Heart right ventricle (tissue), 16 donors: Measurements from ENCODE around the gene SPACA4. TPM values are rescaled to one million over a fixed set of nuclear protein-coding genes. Genes with fewer than 3 reads are reported as not detected.
"Not testable (repeated sequence)": the region's sequence is repeated elsewhere in the genome, so short reads cannot be mapped to it uniquely, and the experiment has no call there.

Source experiments
- ATAC-seq, 8 donors: fragments of 200-7000 bp; cut with Tn5 transposase; one replicate each; pipeline ENCODE4 v1.9.1; 2020; ENCODE audit warnings: mild to moderate bottlenecking in 8 of 8, moderate library complexity in 8 of 8, moderate number of reproducible peaks in 1 of 8
- DNase-seq, 2 donors: peaks; one replicate each; pipeline ENCODE4 v3.0.0-alpha.2; 2020
- H3K27ac ChIP-seq, 10 donors: fragments of 200-600 bp; sonication (generic) in 2 of 10; one replicate each; pipeline versions ENCODE4 v1.5.0 to v1.8.0; 2020 to 2022; ENCODE audit warnings: mild to moderate bottlenecking in 3 of 10
- H3K27me3 ChIP-seq, 7 donors: fragments of 200-600 bp; one replicate each; pipeline ENCODE4 v1.8.0; 2021 to 2022; ENCODE audit warnings: mild to moderate bottlenecking in 2 of 7
- H3K36me3 ChIP-seq, 9 donors: fragments of 200-600 bp; sonication (generic) in 1 of 9; one replicate each; pipeline versions ENCODE4 v1.5.0 to v1.8.0; 2020 to 2022; ENCODE audit warnings: mild to moderate bottlenecking in 2 of 9
- H3K4me1 ChIP-seq, 9 donors: fragments of 200-600 bp; sonication (generic) in 1 of 9; one replicate each; pipeline versions ENCODE4 v1.5.0 to v1.8.0; 2020 to 2022; ENCODE audit warnings: mild to moderate bottlenecking in 4 of 9
- H3K4me3 ChIP-seq, 10 donors: fragments of 200-600 bp; sonication (generic) in 2 of 10; one replicate each; pipeline versions ENCODE4 v1.5.0 to v1.8.0; 2020 to 2022; ENCODE audit warnings: mild to moderate bottlenecking in 7 of 10, moderate library complexity in 2 of 10
- H3K9me3 ChIP-seq, 11 donors: fragments of 200-600 bp in 10 of 11; sonication (generic) in 2 of 11; one replicate each; pipeline versions ENCODE4 v1.5.0 to v1.8.0; 2013 to 2022; ENCODE audit warnings: mild to moderate bottlenecking in 2 of 11, control low read depth in 1 of 11, moderate library complexity in 1 of 11
- WGBS, 2 donors: extraction: QIAGEN DNeasy Blood & Tissue Kit; methylation state at CpG; one replicate each; pipeline ENCODE4 v1.1.7; 2013; ENCODE audit warnings: inconsistent platforms in 1 of 2; 5-methylcytosine and 5-hydroxymethylcytosine counted together
- intact Hi-C, 10 donors: fragments of 100-400 bp; cut with DNase I; formaldehyde crosslinking; loops; one replicate each; pipeline versions ENCODE4 v1.11.1 to v1.14.2; 2022
- polyA plus RNA-seq, 2 donors: library from polyadenylated mRNA; stranded (reverse); fragments of 200-250 nt; gene quantifications; one replicate each; pipeline ENCODE4 v1.2.3, GENCODE V29; 2013
- total RNA-seq, 10 donors: library from RNA; stranded (reverse); fragmentation: NEBNext Ultra II Directional in 3 of 10; extraction: Animal tissue kit (Norgen Biotek cat#: 25700) in 3 of 10; gene quantifications; one replicate each; pipeline versions ENCODE4 v1.2.1 to v1.2.4, GENCODE V29; 2021 to 2023
- TF ChIP-seq, protein P1 (sequence below), 9 donors: fragments of 200-600 bp; sonication (generic) in 2 of 9; IDR thresholded peaks; one replicate each; pipeline versions ENCODE4 v1.5.0 to v1.8.0; 2021 to 2022; ENCODE audit warnings: antibody characterized with exemption in 9 of 9, mild to moderate bottlenecking in 5 of 9, moderate library complexity in 1 of 9
- donor health status: Arrhythmogenic right ventricular cardiomyopathy.
- donor health status: ischemic (EF 13 %, LVEDD 7.1; RV severe dilation, severe dysfunction).
- donor health status: healthy with polysubstance abuse.
- donor health status: DM: no; HTN: yes; CAD: no.
- donor health status: DM: no; HTN: no; CAD: no.
- donor health status: ischemic (EF 25% LVEDD 6.9; RV normal size, moderate dysfunction).
- donor health status: ischemic (EF 25% LVEDD 5.7; RV mildly dilated, moderate dysfunction).
- donor health status: healthy.
- donor health status: DM: yes; HTN: yes; CAD: no.
- donor health status: Ischemic cardiomyopathy.
- donor health status: ischemic (EF 35%, LVEDD 5.7; RV mildly dilated, moderate dysfunction).
- donor health status: nonischemic (EF 11% LVEDD 7.7; RV severe dilation, severe dysfunction).
- donor health status: DM: yes; HTN: yes; CAD: no.
- donor health status: PGD.
- donor health status: ischemic (EF 29% LVEDD 5.4; RV normal size, mild dysfunction).
- donor health status: nonischemic (EF 23%, LVEDD 6.1; RV moderate dilation, normal function).

SPACA4 gene
- total and polyA plus RNA-seq, 12 donors = not detected

DNA sequence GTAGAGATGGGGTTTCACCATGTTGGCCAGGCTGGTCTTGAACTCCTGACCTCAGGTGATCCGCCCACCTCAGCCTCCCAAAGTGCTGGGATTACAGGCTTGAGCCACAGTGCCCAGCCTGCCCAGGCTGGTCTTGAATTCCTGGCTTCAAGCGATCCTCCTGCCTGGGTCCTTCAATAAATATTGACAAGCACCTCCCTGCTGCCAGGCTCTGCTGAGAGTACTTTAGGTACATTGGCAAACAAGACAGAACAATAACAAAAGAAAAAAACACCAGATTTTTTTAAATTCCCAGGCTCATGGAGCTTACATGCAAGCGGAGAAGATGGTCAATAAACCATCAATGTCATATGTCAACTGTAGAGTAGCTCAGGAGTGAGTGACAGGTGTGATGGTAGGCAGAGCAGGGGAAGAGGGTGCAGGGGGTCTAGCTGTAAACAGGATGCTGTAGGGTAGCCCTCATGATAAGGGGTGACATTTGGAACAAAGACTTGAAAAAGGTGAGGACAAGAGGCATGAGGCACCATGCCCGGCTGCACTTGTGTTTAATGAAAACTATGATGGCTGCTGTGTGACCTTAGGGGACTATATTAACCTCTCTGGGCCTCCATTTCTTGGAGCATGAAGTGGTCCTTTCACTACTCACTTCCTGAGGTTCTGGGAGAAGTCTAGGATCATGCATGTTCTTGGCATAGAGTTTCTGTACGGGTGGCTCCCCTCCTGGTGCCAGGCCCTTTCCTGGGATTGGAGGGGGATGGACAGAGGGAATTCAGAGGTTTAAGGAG, 35.0 kb upstream of the SPACA4 start:
- Histone ChIP-seq H3K36me3 (no peaks in the 10 kb centered on the region), H3K9me3 (no peaks in the 10 kb centered on the region), H3K4me1 (peaks cover 0 to 14% (median 8%) of the 10 kb centered on the region in 9 donors), H3K27me3 (peaks cover 0 to 6% (median 0%) of the 10 kb centered on the region in 7 donors), H3K4me3 (no peak overlapping the region), H3K27ac (no peak overlapping the region)
- TF ChIP-seq, protein P1, sequence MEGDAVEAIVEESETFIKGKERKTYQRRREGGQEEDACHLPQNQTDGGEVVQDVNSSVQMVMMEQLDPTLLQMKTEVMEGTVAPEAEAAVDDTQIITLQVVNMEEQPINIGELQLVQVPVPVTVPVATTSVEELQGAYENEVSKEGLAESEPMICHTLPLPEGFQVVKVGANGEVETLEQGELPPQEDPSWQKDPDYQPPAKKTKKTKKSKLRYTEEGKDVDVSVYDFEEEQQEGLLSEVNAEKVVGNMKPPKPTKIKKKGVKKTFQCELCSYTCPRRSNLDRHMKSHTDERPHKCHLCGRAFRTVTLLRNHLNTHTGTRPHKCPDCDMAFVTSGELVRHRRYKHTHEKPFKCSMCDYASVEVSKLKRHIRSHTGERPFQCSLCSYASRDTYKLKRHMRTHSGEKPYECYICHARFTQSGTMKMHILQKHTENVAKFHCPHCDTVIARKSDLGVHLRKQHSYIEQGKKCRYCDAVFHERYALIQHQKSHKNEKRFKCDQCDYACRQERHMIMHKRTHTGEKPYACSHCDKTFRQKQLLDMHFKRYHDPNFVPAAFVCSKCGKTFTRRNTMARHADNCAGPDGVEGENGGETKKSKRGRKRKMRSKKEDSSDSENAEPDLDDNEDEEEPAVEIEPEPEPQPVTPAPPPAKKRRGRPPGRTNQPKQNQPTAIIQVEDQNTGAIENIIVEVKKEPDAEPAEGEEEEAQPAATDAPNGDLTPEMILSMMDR (IDR thresholded peaks at IDR 0.05) = no peak
- intact Hi-C loops = no loop called here
- ATAC-seq (no peak), DNase-seq (no peak)
- 65 to 81% methylated on average over 5 of the region's 5 CpGs for WGBS, 2 donors

DNA sequence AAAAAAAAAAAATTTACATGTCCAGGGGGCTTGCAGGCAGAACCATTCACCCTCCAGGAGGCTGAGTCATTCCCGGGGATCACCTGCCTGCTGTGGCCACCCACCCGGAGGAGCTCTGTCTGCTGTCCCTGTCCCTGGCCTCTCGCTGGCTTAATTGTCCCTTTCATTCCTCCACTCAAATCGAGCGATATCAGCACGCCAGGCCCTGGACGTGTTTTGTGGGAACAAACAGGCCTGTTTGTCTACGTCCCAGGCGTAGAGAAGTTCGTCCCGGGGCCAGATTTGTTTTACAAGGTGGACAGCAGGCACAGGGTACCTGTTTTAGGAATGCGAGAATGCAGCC, 33.4 kb upstream of the SPACA4 start:
- peaks cover 0 to 6% (median 0%) of the 10 kb centered on the region in 7 donors for H3K27me3 ChIP-seq
- TF ChIP-seq, protein P1 (IDR thresholded peaks at IDR 0.05) = no peak
- DNase-seq (peak in 1 of 2 donors; percentile 20), ATAC-seq (peak in 3 of 8 donors; percentile 14 to 50 (median 23))
- H3K36me3 ChIP-seq = no peaks in the 10 kb centered on the region
- intact Hi-C loops = no loop called here
- no peak overlapping the region for H3K4me3 ChIP-seq
- H3K4me1 ChIP-seq = peaks cover 0 to 8% (median 2%) of the 10 kb centered on the region in 9 donors
- 59 to 77% methylated on average over 12 of the region's 12 CpGs for WGBS, 2 donors
- peak overlapping the region in 3 of 10 donors; percentile 1 to 54 (median 29) for H3K27ac ChIP-seq
- H3K9me3 ChIP-seq = no peaks in the 10 kb centered on the region

DNA sequence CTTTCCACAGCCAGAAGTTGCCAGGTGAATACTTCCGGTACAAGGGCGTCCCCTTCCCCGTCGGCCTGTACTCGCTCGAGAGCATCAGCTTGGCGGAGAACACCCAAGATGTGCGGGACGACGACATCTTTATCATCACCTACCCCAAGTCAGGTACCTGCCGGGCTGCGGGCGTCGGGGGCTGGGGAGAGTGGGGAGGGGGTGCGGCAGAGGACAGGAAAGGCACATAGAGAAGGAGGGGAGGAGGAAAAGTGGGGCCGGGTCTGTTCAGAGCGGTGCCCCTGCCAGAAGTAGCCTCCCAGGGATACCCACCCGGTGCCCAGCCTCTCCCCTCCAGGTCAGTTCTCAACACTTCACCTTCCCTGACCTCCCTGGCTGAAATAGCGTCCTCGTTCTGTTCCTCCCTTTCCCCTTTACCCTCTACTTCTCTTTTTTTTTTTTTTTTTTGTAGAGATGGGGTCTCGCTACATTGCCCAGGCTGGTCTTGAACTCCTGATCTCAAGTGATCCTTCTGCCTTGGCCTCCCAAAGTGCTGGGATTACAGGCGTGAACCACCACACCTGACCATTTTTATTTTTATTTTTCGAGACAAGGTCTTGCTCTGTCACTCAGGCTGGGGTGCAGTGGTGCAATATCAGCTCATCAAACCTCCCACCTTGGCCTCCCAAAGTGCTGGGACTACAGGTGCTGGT, 30.5 kb upstream of the SPACA4 start:
- TF ChIP-seq, protein P1 (IDR thresholded peaks at IDR 0.05) = no peak
- Histone ChIP-seq H3K4me3 (no peak overlapping the region), H3K9me3 (no peaks in the 10 kb centered on the region), H3K4me1 (no peaks in the 10 kb centered on the region), H3K27me3 (no peaks in the 10 kb centered on the region), H3K36me3 (no peaks in the 10 kb centered on the region), H3K27ac (no peak overlapping the region)
- 71 to 78% methylated on average over 23 of the region's 23 CpGs for WGBS, 2 donors
- no peak for ATAC-seq
- no peak for DNase-seq
- intact Hi-C loops = loop anchor here in 1 of 10 donors (2.0 kb wide), 1 partner anchor 65 kb away; the partner anchor contains the start of gene LMTK3

DNA sequence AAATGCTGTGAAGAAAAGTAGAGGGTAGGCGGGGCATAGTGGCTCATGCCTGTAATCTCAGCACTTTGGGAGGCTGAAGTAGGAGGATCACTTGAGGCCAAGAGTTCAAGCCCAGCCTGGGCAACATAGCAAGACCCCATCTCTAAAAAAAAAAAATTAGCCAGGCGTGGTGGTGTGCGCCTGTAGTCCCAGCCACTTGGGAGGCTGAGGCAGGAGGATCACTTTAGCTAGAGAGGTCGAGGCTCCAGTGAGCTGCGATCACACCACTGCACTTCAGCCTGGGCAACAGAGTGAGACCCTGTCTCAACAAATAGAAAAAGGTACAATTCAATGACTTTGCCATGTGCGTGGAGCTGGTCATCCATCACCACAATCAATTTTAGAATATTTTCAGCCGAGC, 28.6 kb upstream of the SPACA4 start:
- ATAC-seq, DNase-seq, H3K4me3 ChIP-seq, H3K27me3 ChIP-seq, intact Hi-C loops, H3K4me1 ChIP-seq, H3K36me3 ChIP-seq, H3K9me3 ChIP-seq, H3K27ac ChIP-seq: not testable (repeated sequence)
- 88 to 95% methylated on average over 7 of the region's 7 CpGs for WGBS, 2 donors
